Fibroblast of the conjunctiva (primary cell): ENCODE results near the gene ECT2L.

ENCODE experiments used
- DNase-seq: peaks from one replicate; pipeline ENCODE4 v3.0.0-alpha.2; 2010; ENCODE audit warnings: low read depth

The ECT2L gene

GRCh38 chr6:138805016-138805765 is 9.3 kb downstream of the ECT2L start:
- DNase-seq: peak; percentile 71

- DNase-seq: no peak
These were observed 11.0 kb downstream of the ECT2L start for GRCh38 chr6:138806889-138807288.

DNA sequence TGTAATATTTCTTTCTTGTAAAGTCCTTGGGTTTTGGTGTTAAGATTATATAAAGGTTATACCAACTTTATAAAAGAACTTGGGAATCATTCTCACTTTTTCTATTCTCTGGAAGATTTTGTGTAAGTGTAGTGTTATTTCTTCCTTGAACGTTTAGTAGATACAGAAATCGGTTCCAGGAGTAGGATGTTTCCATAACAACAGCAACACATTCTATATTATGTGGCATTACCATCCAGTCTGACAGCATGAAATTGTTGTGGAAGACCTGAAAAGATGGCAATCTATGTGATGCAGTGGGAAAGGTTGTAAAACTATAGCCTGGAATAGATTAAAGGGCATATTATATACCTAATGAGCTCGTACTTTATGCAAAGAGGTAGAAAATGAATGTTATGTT is 13.8 kb downstream of the ECT2L start:
- no peak for DNase-seq

GRCh38 chr6:138811866-138812265 is 16.0 kb downstream of the ECT2L start:
- DNase-seq: no peak

GRCh38 chr6:138814179-138814834 is 18.4 kb downstream of the ECT2L start:
- DNase-seq: no peak

DNA sequence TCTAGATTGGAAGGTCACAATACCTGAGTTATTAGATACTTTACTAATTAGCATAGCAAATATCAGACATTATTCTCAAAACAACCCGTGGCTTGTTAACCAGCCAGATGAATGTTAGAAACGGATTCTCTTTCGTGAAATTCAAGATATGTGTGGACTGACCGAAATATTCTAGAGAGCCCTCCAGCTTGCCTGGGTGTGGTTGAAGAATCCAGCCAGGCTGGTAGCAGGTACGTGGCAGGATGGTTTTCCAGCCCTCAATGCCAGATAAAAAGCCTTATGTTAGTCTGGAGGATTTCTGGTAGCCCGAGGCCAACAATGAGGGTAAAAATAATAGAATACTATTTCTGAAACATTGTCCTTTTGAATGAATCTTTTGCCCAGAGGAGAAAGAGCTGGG is 19.3 kb downstream of the ECT2L start:
- no peak for DNase-seq

DNA sequence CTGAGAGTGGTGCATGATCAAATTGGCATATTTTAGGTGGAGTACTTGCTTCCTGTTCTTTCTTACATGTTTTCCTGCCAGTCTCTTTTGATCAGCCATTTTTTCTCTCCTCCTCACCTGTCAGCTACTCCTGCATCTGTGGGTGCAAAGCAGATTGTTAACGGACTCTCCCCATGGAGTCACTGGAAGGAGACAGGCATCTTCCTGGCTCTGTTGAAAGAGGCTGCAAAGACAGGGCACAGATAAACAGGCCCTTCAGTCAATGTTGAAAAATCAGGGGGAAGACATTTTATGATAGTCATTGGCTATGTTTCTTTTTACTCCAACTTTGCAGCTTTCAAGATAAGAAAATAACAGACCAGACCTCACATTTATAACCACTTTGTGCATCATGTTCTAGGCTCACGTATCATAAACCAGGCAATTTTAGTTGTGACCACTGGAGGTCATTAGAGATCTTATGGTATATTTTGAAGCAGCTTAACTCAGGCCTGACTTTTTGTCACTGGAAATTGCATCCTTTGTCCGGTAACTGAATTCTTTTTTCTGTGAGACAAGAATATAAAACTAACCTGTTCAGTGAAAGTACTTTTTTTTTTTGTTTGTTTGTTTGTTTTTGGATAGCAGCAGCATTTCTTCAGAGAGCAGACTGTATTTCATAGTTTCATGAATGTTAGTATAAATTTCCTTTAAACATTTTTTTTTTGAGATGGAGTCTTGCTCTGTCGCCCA is 20.1 kb downstream of the ECT2L start:
- peak; percentile 53 for DNase-seq

- no peak for DNase-seq
These were observed 21.9 kb downstream of the ECT2L start for GRCh38 chr6:138817799-138818198.

- no peak for DNase-seq
These were observed 22.8 kb downstream of the ECT2L start for GRCh38 chr6:138818496-138819194.

DNA sequence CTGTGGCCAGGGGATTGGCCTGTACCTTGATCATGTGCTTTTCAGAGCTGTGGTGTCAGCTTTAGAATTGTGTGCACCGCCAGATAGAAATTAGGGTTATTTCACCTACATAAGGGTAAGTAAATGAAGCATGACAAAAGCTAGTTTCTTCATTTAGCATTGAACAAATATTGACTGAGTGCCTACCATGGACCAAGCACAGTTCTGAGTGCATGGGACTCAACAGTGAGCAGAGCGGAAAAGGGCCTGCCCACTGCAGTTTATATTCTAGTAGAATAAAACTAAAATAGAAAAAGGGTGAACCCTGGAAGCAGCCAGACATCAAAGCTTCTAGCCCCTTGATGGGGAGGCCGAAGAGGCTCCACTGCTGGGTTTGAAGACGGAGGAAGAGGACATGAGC is 25.6 kb downstream of the ECT2L start:
- no peak for DNase-seq

- DNase-seq: no peak
These were observed 28.7 kb downstream of the ECT2L start for GRCh38 chr6:138824482-138825144.

DNA sequence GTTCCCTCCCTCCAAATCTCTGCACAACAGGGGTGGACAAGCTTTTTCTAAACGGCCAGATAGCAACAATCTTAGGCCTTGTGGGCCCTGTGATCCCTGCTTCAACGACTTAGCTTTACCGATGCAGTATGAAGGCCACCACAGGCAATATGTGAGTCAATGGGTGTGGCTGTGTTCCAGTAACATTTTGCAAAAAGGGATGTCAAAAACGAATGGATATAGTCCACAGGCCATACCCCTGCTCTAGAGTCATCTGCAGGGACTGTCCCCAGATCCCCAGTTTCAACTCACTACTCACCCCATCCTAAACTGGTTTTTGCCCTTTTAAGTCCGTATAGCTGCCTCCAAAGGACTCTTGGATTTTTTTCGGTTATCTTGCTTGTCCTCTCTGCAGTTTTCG is 34.4 kb downstream of the ECT2L start:
- DNase-seq: no peak

GRCh38 chr6:138832182-138832581 is 36.3 kb downstream of the ECT2L start:
- DNase-seq: no peak

GRCh38 chr6:138833816-138834539 is 38.1 kb downstream of the ECT2L start:
- DNase-seq: no peak

DNA sequence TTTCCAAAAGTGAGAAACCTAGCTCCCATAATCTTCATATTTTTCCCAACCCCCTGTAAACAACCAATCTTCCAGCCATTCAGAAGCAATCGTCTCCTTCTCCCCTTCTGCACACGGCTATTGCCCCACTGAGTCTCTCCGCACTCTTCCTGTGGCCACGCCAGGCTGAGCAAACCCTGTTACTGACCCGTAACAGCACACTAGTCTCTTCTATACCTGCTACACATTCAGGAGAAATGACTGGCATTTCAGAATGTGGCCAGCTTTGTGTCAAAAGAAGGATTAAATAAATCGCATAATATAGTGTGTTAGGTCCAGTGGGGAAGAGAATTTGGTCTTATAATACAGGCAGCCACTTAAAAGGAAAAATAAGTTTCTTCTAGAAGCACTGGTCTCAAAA is 41.4 kb downstream of the ECT2L start:
- no peak for DNase-seq

DNA sequence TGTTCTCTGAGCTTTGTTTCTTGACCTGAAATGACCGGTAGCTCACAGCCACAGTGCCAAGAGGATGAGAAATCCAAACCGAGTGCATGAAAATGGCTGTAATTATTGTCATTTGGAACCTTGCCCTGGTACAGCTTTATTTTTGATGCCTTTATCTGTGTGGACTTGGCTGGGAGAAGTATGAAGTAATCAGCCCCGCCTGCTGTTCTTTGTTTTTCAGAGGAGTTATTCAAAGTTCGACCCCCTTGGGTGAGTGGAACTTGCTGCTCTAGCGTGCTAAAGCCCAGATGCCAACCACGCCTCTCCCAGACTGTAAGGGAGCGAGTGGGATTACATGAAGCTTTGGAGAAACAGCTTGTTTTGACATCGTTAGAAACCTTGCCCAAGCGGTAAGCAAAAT is 48.3 kb downstream of the ECT2L start:
- DNase-seq: peak; percentile 43

DNA sequence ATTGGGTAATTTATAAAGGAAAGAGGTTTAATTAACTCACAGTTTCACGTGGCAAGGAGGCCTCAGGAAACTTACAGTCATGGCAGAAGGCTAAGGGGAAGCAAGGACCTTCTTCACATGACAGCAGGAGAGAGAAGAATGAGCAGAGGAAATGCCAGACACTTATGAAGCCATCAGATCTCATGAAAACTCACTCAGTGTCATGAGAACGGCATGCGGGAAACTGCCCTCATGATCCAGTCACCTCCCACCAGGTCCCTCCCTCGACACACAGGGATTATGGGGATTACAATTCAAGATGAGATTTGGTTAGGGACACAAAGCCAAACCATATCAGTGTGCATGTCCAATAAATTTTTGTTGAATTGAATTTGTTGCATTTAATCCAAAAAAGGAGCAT is 52.0 kb downstream of the ECT2L start:
- no peak for DNase-seq

DNA sequence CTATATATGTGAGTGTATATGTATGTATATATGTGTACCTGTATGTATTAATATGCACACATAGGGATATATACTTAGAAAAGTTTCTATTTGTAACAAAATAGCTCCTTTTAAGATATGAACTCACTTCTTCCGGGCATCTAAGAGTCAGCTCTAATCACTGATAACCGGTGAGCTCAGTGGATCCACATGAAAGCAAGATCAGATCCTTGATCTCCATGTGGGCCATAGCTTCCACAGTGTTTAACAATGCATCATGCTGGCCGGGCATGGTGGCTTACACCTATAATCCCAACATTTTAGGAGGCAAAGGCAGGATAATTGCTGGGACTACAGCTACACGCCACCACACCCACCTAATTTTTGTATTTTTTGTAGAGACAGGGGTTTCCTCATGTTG is 52.6 kb downstream of the ECT2L start:
- no peak for DNase-seq

DNA sequence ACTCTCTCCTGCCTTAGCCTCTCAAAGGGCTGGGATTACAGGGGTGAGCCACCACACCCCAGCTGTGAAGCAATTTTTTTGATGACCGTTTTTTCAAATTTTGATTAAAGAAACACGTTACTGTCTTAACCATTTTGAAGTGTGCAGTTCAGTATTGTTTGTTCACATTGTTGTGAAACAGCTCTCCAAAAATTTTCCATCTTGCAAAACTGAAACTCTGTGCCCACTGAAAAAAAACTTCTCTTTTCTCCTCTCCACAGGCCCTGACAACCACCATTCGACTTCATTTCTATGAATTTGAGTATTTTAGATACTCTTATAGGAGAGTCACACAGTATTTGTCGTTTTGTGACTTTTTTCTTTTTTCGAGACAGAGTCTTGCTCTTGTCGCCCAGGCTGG is 53.9 kb downstream of the ECT2L start:
- no peak for DNase-seq

GRCh38 chr6:138856654-138857053 is 60.8 kb downstream of the ECT2L start:
- no peak for DNase-seq

- DNase-seq: no peak
These were observed 61.9 kb downstream of the ECT2L start for GRCh38 chr6:138857775-138858174.
